Stimulated activated CD8-positive, alpha-beta memory T cell treated with anti-CD3 and anti-CD28 coated beads, Interleukin-7, amount 100 ng/mL, for 24 hours (primary cell): ENCODE data around the gene MRPL53.
"Not testable (repeated sequence)": the region's sequence is repeated elsewhere in the genome, so short reads cannot be mapped to it uniquely, and the experiment has no call there.

Experiments used
- DNase-seq: peaks from one replicate; pipeline ENCODE4 v3.0.0-alpha.2; 2020; ENCODE audit warnings: low read depth

The MRPL53 gene

DNA sequence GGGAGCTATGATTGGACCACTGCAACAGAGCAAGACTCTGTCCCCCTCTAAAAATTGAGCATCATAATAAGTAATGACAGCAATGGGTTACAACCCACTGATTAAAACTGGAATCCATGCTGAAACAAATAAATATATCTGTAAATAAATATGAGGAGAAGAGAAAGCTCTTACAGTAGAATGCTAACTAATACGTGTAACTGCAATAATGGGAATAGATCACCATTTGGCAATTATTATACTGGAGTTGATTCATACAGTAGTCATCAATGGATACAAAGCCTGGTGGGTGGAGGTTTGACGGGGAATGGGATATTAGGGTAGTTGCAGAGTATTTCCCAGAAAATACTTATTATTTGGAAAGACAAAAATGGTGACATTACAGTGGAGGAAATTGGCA, 23.7 kb downstream of the MRPL53 start:
- no peak for DNase-seq

DNA sequence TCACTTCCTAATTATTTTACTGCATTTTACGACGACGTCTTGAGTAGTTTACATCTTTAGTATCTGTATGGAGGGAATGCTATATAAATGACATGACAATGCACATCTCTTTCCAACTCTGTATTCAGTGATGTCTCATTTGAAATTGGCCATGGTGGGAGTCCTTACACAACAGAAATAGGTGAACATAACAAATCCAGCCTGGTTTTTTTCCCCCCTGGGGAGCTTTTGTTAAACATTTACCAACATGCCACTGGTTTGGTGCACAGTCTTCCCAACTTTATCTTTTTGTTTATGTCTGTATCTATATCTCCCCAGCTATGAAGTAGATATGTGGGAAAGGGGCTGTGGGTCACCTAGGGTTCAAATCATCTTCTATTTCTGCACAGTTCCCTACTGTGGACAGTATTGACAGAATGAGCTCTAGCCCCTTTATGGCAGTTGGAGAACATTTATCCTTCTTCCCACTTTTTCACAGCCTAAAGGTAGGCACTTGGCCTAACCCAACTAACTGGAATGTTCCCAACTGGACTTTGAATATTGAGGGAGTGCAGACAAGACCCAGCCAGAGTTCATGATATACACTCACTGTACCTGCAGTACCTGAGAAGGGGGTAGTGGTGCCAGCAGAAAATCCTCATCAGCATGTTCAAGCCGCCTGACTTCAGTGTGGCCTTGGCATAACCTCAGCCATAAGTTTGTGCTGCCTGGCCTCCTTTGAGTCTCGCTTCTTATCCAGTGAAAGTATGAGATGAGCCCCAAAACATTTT, 25.1 kb downstream of the MRPL53 start:
- no peak for DNase-seq

DNA sequence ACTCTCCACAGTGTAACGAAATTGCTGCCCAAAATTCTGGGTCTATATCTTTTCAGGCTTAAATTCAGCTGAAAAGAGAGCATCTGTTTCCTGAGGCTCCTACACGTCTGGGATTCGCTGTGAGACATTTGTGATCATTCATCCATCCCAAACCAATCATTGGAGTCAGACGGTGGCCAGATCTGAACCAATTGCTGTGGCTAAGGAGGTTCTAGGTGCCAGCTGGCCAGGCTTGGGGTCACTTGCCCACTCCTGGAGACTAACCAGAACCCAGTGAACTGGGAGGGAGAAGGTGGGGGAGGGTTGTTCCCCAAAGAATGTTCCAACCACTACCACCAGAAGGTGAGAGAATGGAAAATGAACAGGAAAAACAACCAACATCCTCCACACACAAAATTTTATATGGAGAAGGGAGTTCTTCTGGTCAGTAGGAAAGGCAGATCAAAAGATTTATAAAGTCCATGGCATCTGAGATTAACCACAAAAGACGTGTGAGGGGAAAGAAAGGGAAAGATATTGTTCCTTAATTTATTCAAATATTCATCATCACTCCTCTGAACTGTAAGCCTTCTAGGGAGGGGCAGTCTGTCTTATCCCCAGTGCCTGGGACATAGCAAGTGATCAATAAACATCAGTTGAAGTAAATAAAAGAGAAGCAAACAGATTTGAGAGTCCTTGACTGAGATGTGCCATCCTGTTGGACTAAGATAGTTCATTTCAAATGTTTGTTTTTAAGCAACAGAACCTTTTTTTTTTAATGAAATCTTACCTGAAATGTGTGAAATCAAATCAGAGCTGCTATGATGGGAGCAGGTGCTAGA, 27.8 kb downstream of the MRPL53 start:
- no peak for DNase-seq

DNA sequence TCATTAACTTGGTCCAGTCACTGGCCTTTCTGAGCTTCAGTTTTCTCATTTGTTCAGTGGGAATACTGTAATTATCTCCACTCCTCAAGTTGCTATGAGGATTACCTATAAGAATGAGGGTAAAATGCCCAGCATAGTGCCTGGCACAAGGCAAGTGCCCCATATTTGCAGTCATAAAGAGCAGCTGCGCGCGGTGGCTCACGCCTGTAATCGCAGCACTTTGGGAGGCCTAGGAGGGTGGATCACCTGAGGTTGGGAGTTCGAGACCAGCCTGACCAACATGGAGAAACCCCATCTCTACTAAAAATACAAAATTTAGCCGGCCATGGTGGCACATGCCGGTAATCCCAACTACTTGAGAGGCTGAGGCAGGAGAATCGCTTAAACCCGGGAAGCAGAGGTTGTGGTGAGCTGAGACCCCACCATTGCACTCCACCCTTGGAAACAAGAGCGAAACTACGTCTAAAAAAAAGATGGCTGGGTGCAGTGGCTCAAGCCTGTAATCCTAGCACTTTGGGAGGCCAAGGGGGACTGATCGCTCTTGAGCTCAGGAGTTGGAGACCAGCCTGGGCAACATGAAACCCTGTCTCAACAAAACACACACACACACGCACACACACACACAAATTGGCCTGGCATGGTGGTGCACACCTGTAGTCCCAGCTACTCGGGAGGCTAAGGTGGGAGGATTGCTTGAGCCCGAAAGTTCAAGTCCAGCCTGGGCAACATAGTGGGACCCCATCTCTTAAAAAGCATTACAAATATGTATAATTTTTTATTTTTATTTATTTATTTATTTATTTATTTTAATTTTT, 29.8 kb downstream of the MRPL53 start:
- not testable (repeated sequence) for DNase-seq

DNA sequence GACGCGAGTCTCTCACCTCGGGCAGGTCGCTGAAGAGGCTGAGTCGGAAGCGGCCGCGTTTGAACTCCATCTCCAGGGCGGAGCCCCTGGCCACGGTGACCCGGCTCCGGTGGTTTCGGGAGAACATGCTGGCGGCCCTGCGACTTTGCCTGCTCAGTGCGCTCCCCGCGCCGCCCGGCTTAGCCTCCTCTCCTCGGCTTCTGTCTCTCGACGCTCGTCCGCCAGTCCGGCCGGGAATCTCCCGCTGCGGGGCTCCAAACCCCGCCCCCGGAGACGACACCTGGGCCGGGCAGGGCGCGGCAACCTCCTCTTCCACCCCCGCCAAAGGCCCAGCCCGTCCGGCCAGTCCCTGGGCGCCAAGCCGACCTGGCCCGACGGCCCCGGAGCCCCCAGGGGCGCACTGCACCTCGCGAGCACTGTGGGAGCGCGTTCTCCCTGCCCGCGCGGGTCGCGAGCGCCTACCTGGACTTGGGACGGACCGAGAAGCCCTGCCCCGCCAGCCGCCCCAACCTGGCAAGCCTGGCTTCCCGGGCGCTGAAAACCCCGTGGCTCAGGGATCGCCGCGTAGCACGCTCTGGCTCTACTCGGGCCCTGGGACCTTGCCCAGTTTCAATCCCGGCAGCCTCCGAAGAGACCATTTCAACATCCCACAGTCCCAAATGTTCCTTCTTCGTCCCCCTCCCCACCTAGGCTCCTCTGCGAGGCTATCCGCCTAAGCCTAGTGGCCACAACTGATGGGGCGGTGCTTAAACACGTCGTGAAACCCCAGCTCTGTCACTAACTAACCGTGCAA, 30.6 kb downstream of the MRPL53 start, which contains the start of gene RTKN:
RTKN (minus strand) TSS at position 248 of the 793 bp plus-strand sequence; CDS start at position 127, 121 bp downstream.
- DNase-seq, result no peak

DNA sequence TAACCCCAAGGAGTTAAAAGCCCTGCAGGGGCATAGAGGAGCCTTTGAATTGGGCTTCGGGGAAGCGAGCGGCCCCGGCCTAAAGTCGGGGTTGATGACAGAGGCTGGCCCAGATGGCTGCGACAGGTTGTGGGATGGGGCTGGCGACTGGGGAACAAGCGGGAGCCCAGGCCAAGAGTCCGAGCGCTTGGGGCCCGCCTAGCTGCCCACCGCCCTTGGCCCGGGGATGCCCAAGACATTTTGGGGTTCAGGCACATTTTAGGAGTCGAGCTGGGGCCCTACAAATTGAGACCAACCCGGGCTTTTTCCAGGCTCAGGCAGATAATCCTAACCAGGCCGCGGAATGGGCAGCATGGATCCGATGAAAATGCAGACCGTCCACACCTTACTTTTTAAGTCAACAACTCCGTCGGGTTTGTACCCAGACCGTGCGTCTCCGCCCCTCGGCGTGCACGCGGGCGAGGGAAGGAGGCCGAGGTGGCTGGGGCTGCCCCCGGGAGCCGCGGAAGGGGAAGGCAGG, 31.2 kb downstream of the MRPL53 start:
- DNase-seq, result no peak

DNA sequence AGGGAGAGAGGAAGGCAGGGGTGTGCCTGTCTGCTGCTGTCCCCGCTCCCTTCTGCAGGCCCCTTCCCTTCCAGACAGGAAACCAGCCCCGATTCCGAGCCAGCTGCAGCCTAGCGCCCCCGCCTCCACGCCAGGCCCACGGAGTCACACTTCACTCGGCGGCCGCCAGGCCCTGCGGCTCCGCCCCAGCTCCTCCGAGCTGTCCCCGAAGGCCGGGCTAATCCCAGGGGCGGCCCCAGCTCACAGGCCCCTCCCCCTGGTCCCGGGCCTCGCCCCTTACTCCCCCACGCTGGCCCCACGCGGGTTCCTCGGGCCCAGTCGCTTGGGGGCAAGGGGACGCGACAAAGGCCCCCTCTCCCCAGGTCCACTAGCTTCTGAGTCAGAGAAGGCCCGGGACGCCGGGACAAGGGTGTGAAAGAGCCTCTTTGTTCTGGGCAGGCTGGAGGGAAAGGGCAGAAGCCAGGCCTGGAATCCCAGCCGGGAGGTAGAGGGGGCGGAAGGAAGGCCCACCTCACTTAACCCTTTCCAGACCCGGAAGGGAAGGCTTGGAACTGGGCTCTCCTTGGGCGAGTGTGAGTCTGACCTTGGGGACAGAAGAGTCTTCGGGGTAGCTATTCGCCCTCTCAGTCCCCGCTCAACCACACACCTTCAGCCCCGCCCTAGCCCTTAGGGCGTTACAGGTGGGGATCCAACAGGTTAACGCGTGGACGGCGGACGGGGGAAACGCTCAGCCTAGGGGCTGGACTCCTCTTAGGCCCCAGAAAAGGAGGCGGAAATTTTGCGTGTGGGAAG, 31.9 kb downstream of the MRPL53 start:
- no peak for DNase-seq

DNA sequence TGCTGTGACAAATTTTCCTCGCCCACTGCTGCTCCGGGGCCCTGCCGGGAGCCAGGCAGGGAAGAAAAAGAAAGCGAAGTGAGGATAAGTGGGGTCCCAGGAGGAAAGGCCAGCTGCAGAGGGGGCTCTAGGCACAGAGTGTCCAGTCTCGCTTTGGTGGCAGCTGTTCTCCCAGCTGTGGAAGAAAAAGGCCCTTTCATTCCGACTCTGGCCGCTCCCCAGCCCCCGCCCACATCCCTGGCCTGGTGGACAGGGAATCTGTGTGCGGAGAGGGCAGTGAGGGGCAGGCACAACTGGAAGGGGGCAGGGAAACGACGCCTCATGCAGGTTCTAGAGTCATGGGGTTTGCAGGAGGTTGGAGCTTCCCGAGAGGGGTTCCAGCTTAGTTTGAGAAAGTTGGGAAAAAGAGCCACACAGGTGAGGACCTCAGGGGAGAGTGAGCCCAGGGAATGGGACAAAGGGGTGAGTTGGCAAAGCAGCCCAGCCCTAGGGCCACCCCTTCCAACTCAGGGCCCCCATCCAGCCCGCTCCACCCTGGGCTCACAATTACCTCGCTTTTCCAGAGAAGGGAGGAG, 32.6 kb downstream of the MRPL53 start:
- DNase-seq, result no peak

DNA sequence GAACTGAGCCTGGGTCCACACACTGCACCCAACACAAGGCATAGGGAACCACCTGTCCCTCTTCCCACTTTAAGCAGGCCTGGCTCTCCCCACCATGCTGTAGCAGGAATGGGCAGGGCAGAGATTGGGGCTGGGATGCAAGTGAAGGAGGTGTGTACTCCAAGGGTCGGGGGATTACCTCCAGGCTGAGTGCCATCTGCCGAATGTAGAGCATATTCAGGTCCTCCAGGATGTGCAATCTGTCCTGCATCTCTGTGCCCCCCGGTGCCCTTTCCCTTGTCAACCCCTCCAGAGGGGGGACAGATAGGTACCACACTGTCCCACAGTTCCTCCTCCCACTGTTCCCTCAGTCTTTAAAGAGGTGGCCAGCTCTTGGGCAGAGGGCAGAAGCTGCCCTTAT, 33.1 kb downstream of the MRPL53 start:
- no peak for DNase-seq

DNA sequence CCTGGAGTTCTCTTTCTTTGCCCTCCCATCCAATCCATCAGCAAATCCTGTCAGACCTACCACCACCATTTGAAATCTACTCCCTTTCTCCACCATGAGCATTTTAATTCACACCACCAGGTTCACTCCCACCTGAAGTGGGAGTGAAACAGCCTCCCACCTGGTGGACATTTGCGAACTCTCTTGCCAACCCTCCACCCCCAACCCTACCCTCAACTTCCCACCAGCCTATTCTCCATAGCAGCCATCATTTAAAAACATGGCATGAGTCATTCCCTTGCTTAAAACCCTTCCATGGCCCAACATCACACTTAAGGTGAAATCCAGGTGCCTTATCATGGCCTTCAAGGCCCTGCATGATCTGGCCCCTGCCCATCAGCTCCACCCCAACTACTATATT, 34.2 kb downstream of the MRPL53 start:
- DNase-seq, result no peak

DNA sequence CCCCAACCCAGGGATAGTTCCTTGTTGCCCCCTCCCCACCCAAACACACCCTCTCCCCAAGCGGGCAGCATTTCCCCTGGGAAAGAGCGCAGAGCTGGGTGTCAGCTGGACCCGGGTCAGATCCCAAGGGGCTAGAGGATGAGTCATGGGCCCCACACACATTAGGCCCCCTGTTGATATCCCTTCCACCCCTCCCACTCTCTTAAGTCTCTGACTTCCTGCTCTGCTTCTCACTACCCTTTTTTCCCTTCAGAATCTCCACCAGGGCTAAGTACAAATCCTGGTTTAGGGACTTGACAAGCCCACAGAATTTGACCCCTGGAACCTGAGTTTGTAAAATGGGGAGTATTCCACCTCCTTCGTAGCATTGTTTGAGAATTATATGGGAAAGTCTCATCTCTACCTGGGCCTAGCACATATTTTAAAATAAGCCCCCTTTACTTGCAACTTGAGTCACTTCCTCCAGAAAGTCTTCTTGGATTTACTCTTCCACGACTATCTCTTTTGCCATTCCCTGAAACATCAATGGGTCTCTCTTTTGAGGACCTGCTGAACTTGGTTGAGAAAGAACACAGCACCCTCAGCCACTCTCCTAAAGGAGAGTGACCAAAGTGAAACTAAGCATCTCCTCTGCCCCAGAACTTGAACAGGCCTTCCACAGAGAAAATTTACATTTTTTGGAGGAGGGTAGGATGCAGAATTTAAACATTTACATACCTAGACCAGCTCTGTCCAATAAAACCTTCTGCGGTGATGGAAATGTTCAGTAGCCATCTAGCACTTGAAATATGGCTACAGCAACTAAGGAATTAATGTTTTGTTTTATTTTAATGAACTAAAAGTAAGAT, 35.4 kb downstream of the MRPL53 start:
- DNase-seq, result no peak

DNA sequence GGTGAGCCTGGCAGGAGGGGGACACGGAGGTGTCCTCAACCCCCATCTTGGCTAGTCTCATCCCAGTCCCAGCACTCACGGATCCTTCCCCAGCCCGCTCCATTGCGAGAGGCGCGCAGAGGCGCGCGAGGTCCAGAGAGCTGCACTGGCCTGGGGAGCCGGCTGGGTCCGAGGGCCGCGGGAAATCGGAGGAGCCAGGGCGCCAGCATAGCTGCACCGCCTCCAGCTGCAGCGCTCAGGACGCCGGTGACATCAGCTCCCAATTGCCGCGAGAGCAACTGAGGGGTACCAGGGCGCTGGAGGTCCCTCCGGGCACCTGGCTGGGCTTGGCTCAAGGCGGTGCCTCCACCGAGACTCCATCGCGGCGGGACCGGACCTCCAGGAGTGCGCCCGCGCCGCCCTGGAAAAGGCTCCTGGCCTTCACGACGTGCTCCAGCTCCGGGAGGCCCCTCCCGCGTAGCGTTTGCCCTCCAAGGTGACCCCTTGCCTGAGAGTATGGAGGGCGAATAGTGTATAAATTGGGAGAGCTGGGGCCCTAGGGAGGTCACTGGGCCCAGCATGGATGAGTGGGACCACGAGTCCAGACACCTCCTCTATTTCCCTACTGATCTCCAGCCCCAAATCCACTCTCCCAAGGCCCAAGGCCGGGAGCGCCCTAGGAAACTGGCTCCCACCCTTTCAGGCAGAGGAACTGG, 36.2 kb downstream of the MRPL53 start:
- no peak for DNase-seq

DNA sequence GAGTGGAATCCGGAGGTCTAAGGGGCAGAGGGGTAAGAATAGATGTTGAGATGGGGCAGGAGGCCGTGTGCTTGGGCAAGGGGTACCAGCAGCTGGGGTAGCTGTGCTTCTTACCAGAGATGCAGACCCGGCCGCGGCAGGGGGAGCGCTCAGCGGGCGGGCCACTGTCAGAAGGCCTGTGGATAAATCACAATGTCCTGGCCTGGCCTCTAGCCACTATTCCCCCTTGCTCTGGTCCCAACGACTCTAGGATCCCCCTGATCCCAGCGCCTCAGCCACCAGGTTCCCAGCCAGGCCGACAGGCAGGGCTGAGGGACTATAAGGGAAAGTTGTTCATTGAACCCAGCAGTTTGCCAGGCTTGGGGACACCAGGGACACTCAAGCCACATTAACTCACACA, 42.0 kb downstream of the MRPL53 start:
- no peak for DNase-seq

DNA sequence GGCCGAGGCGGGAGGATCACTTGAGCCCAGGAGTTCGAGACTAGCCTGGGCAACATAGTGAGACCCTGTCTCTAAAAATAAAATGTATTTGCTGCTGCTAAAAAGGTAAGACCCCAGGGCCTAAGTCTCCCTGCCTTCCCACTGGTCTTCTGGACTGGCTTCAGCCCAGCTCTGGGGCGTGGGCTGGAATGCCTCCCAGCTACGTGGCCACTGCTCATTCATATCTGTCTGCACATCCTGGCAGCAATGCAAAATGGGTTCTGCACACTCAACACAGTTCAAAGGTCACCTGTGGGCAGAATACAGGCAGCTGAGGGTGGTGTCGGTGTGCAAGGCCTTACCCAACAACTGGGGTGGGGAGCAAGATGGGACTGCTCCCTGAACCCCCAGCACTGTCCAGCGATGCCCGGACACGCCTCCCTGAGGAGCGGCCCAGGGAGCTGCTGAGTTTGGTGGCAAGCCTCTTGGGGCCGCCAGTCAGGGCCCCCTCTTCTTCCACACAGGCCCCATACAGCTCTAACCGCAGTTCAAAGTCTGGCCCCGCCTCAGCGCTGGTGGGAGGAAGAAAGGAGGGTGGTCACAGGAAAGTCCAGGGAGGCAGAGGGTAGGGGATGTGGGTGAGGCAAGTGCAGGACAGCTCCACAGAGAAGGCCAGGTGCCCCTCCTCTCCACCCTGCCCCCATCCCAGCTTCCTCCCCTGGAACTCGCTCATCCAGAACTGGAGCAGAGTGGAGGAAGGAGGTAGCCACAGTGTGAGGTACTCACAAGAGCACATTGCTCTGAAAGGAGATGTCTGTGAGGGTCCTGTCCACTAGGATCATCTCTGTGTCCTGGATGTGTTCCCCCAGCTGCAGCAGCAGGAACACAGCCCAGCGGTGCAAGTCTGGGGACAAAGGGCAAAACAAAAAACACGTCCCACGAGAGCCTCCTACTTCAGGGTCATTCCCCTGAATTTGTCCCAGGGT, 42.7 kb downstream of the MRPL53 start:
- no peak for DNase-seq

DNA sequence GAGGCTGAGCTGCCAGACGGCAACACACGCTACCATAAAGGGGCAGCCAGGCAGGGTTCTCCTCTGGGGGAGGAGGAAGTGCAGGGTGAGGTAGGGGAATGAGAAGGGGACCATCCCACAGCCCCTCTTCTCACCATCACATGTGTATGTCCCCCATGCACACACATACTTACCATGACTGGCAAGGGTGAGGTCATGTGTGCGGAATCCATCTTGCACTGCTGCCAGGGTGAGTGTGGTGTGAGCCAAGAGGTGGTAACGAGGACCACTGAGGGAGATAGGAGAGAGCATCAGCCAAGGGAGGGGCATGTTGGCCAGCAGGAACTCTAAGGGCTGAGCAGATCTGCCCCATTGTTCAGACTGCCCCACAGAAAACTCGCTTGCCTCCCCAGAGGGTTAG, 43.8 kb downstream of the MRPL53 start:
- DNase-seq, result no peak

DNA sequence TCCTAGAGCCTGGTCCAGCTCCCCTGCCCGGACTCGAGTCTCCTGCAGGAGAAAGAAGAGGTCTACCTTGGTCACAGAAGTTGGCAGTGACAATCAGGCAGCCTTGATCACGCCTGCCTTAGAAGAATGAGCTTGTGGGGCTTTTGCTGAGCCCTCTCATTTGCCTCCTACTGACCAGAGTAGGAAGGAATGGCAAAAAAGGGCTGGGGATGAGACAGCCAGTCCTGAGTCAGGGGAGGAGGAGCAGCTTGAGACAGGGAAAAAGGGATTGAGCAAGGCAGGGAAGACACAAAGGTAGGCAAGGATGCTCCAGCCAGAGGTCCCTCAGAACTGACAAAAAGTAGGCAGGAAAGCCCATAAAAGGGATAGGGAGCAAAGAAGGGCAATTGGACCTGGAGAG, 44.9 kb downstream of the MRPL53 start:
- DNase-seq, result no peak

DNA sequence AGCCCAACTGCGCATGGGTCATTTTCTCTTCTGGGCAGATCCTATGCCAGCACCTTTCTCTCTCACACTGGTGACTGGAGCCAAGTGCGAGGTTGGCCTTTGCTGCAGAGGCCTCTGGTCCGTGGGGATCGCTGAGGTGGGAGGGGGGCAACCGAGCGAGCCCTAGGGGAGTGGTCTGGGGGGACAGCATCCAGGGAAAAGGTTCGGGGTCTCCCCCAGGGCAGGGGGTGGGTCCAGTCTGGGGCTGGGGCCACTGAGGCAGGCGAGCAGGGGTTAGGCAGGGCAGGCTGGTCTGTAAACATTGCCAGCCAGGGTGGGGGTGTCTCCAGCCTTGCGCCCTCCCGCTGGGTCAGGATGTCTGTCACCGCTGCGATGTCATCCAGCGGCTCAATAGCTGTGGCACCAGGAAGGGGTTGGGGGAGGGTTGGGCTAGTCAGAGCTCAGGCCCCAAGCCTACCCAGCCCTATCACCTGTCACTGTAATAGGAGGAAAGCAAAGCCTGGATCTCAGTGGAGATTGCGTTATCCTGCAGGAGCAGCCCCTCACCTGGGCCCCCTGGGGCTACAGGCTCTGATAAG, 46.2 kb downstream of the MRPL53 start:
- DNase-seq, result no peak
